Activated T-helper 1 cell treated with anti-CD3 and anti-CD28 coated beads, Interleukin-2, amount 50 U/mL, for 16 hours (primary cell): ENCODE measurements around the gene RFLNA.

ENCODE experiments used
- DNase-seq, 2 donors: peaks; one replicate each; pipeline ENCODE4 v3.0.0-alpha.2; 2020; ENCODE audit warnings: low read depth in 1 of 2, low spot score in 1 of 2

Gene RFLNA

GRCh38 chr12:124302807-124303578, 8.1 kb downstream of the RFLNA start:
- no peak for DNase-seq

- no peak for DNase-seq
Observed at GRCh38 chr12:124303579-124304313, 8.9 kb downstream of the RFLNA start.

- no peak for DNase-seq
Observed at GRCh38 chr12:124304314-124304790, 9.5 kb downstream of the RFLNA start.

- no peak for DNase-seq
Observed at GRCh38 chr12:124305136-124305535, 10.2 kb downstream of the RFLNA start.

- DNase-seq: no peak
Observed at GRCh38 chr12:124305776-124306685, 11.1 kb downstream of the RFLNA start.

- DNase-seq: no peak
Observed at GRCh38 chr12:124306686-124307555, 12.0 kb downstream of the RFLNA start.

GRCh38 chr12:124307556-124307825, 12.6 kb downstream of the RFLNA start:
- DNase-seq: no peak

GRCh38 chr12:124308741-124309140, 13.8 kb downstream of the RFLNA start:
- no peak for DNase-seq

- no peak for DNase-seq
Observed at GRCh38 chr12:124309231-124309630, 14.3 kb downstream of the RFLNA start.

- no peak for DNase-seq
Observed at GRCh38 chr12:124309744-124310143, 14.9 kb downstream of the RFLNA start.

GRCh38 chr12:124310178-124310577, 15.3 kb downstream of the RFLNA start:
- no peak for DNase-seq

- DNase-seq: no peak
Observed at GRCh38 chr12:124310785-124311184, 15.9 kb downstream of the RFLNA start.

- DNase-seq: no peak
Observed at GRCh38 chr12:124311292-124312109, 16.6 kb downstream of the RFLNA start.

GRCh38 chr12:124312601-124313000, 17.7 kb downstream of the RFLNA start:
- no peak for DNase-seq

- no peak for DNase-seq
Observed at GRCh38 chr12:124314207-124314606, 19.3 kb downstream of the RFLNA start.

- no peak for DNase-seq
Observed at GRCh38 chr12:124314766-124315165, 19.9 kb downstream of the RFLNA start.

- no peak for DNase-seq
Observed at GRCh38 chr12:124315372-124316044, 20.6 kb downstream of the RFLNA start.

- no peak for DNase-seq
Observed at GRCh38 chr12:124316257-124316900, 21.5 kb downstream of the RFLNA start.

GRCh38 chr12:124317400-124317799, 22.5 kb downstream of the RFLNA start:
- DNase-seq: no peak
